Neural cell (in vitro differentiated cells): ENCODE data around the gene CCDC107.

Source experiments
- EP300 ChIP-seq: fragments of 450-650 bp; conservative IDR thresholded peaks from 2 replicates; pipeline ENCODE4 v1.6.1; 2014; ENCODE audit warnings: antibody characterized with exemption, mild to moderate bottlenecking, moderate library complexity; ENCODE audit not compliant: poor library complexity, severe bottlenecking
- EZH2 ChIP-seq: fragments of 200-600, 300-800 bp; shearing (Covaris generic), sonication (generic); IDR thresholded peaks from 2 replicates; pipeline ENCODE4 v1.6.1; 2014; ENCODE audit warnings: antibody characterized with exemption, low read length, borderline replicate concordance, mild to moderate bottlenecking; ENCODE audit not compliant: insufficient read depth, poor library complexity, severe bottlenecking
- MXI1 ChIP-seq: fragments of 450-650 bp; conservative IDR thresholded peaks from 2 replicates; pipeline ENCODE4 v1.6.1; 2014; ENCODE audit warnings: antibody characterized with exemption, mild to moderate bottlenecking; ENCODE audit not compliant: poor library complexity, severe bottlenecking
- POLR2AphosphoS5 ChIP-seq: IDR thresholded peaks from 2 replicates; pipeline ENCODE4 v1.6.1; 2012
- RAD21 ChIP-seq: fragments of 450-650 bp; conservative IDR thresholded peaks from 2 replicates; pipeline ENCODE4 v1.6.1; 2014; ENCODE audit warnings: antibody characterized with exemption, mild to moderate bottlenecking, moderate library complexity
- SMC3 ChIP-seq: fragments of 450-650 bp; conservative IDR thresholded peaks from 2 replicates; pipeline ENCODE4 v1.6.1; 2014; ENCODE audit warnings: antibody characterized with exemption, mild to moderate bottlenecking, moderate library complexity; ENCODE audit not compliant: poor library complexity
- TAF1 ChIP-seq: IDR thresholded peaks from 2 replicates; pipeline ENCODE4 v1.6.1; 2012; ENCODE audit warnings: low read depth
- TF ChIP-seq, protein P1 (sequence below): fragments of 450-650 bp; IDR thresholded peaks from 2 replicates; pipeline ENCODE4 v1.5.1; 2014; ENCODE audit warnings: antibody characterized with exemption, mild to moderate bottlenecking, moderate library complexity; ENCODE audit not compliant: poor library complexity, severe bottlenecking
- TF ChIP-seq, protein P2 (sequence below): IDR thresholded peaks from 2 replicates; pipeline ENCODE4 v1.6.1; 2012; ENCODE audit warnings: borderline replicate concordance

DNA sequence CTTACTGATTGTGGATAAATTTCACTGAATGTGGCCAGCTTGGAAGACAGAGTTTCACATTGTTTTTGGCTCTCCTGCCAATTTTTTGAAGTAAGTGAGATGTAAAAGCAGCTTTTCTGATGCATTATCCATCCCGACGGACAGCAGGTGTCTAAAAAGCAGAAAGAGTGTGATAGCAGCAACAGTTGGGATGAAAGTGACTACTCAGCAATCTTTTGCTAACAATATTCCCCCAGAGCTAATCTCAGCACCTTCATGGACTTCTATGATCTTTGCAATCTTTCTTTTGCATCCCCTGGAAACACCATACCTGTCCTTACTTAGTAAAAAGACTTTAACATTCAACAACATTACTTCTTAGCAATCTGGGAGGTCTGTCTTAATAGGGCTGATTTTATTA lies 45.2 kb upstream of the CCDC107 start:
- TF ChIP-seq, protein P1, sequence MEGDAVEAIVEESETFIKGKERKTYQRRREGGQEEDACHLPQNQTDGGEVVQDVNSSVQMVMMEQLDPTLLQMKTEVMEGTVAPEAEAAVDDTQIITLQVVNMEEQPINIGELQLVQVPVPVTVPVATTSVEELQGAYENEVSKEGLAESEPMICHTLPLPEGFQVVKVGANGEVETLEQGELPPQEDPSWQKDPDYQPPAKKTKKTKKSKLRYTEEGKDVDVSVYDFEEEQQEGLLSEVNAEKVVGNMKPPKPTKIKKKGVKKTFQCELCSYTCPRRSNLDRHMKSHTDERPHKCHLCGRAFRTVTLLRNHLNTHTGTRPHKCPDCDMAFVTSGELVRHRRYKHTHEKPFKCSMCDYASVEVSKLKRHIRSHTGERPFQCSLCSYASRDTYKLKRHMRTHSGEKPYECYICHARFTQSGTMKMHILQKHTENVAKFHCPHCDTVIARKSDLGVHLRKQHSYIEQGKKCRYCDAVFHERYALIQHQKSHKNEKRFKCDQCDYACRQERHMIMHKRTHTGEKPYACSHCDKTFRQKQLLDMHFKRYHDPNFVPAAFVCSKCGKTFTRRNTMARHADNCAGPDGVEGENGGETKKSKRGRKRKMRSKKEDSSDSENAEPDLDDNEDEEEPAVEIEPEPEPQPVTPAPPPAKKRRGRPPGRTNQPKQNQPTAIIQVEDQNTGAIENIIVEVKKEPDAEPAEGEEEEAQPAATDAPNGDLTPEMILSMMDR = no peak
- TF ChIP-seq EZH2 = no peak
- TF ChIP-seq POLR2AphosphoS5 = no peak
- TF ChIP-seq MXI1 = no peak
- no peak for TF ChIP-seq EP300
- TF ChIP-seq TAF1 = no peak
- TF ChIP-seq, protein P2, sequence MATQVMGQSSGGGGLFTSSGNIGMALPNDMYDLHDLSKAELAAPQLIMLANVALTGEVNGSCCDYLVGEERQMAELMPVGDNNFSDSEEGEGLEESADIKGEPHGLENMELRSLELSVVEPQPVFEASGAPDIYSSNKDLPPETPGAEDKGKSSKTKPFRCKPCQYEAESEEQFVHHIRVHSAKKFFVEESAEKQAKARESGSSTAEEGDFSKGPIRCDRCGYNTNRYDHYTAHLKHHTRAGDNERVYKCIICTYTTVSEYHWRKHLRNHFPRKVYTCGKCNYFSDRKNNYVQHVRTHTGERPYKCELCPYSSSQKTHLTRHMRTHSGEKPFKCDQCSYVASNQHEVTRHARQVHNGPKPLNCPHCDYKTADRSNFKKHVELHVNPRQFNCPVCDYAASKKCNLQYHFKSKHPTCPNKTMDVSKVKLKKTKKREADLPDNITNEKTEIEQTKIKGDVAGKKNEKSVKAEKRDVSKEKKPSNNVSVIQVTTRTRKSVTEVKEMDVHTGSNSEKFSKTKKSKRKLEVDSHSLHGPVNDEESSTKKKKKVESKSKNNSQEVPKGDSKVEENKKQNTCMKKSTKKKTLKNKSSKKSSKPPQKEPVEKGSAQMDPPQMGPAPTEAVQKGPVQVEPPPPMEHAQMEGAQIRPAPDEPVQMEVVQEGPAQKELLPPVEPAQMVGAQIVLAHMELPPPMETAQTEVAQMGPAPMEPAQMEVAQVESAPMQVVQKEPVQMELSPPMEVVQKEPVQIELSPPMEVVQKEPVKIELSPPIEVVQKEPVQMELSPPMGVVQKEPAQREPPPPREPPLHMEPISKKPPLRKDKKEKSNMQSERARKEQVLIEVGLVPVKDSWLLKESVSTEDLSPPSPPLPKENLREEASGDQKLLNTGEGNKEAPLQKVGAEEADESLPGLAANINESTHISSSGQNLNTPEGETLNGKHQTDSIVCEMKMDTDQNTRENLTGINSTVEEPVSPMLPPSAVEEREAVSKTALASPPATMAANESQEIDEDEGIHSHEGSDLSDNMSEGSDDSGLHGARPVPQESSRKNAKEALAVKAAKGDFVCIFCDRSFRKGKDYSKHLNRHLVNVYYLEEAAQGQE = no peak
- no peak for TF ChIP-seq SMC3
- no peak for TF ChIP-seq RAD21
